SK-N-SH treated with all-trans-retinoic acid at 6 μM for 48 hours (cell line): ENCODE results near the gene ABCA13.

ENCODE experiments used
- ATAC-seq: fragments of 200-7000 bp; cut with Tn5 transposase; 3 replicates; pipeline ENCODE4 v1.9.1; 2020; ENCODE audit warnings: mild to moderate bottlenecking, moderate library complexity
- ARNTL ChIP-seq: fragments of 450-650 bp; formaldehyde crosslinking; IDR thresholded peaks from 2 replicates; pipeline ENCODE4 v1.5.0; 2020; ENCODE audit warnings: low read depth, mild to moderate bottlenecking, moderate library complexity, borderline replicate concordance
- BACH2 ChIP-seq: fragments of 250-450 bp; sonication (Bioruptor Pico); IDR thresholded peaks from 2 replicates; pipeline ENCODE4 v1.9.0; 2021; ENCODE audit warnings: mild to moderate bottlenecking, borderline replicate concordance
- CSDC2 ChIP-seq: fragments of 250-450 bp; sonication (Bioruptor Pico); IDR thresholded peaks from 2 replicates; pipeline ENCODE4 v1.5.0; 2020; ENCODE audit warnings: mild to moderate bottlenecking, moderate library complexity
- ESRRG ChIP-seq: fragments of 250-450 bp; sonication (Bioruptor Pico); IDR thresholded peaks from 2 replicates; pipeline ENCODE4 v1.6.1; 2021; ENCODE audit warnings: mild to moderate bottlenecking
- GLIS3 ChIP-seq: fragments of 250-450 bp; sonication (Bioruptor Pico); IDR thresholded peaks from 2 replicates; pipeline ENCODE4 v1.5.0; 2020; ENCODE audit warnings: mild to moderate bottlenecking, moderate library complexity
- OSR1 ChIP-seq: fragments of 250-450 bp; sonication (Bioruptor Pico); IDR thresholded peaks from 2 replicates; pipeline ENCODE4 v1.8.0; 2022; ENCODE audit warnings: moderate library complexity, mild to moderate bottlenecking, inconsistent platforms
- RARB ChIP-seq: fragments of 250-450 bp; sonication (Bioruptor Pico); IDR thresholded peaks from 2 replicates; pipeline ENCODE4 v1.8.0; 2021; ENCODE audit warnings: mild to moderate bottlenecking, moderate library complexity
- SNAI2 ChIP-seq: fragments of 250-450 bp; sonication (Bioruptor Pico); IDR thresholded peaks from 2 replicates; pipeline ENCODE4 v1.5.0; 2020; ENCODE audit warnings: mild to moderate bottlenecking, moderate library complexity
- TCF4 ChIP-seq: fragments of 250-450 bp; sonication (Bioruptor Pico); IDR thresholded peaks from 2 replicates; pipeline ENCODE4 v1.8.0; 2021; ENCODE audit warnings: mild to moderate bottlenecking, moderate library complexity, borderline replicate concordance
- TOX ChIP-seq: fragments of 250-450 bp; sonication (Bioruptor Pico); IDR thresholded peaks from 2 replicates; pipeline ENCODE4 v1.8.0; 2021; ENCODE audit warnings: mild to moderate bottlenecking, moderate library complexity, borderline replicate concordance
- ZFP3 ChIP-seq: fragments of 250-450 bp; sonication (Bioruptor Pico); IDR thresholded peaks from 2 replicates; pipeline ENCODE4 v1.5.0; 2020; ENCODE audit warnings: mild to moderate bottlenecking, moderate library complexity
- ZFP30 ChIP-seq: fragments of 450-650 bp; formaldehyde crosslinking; IDR thresholded peaks from 2 replicates; pipeline ENCODE4 v1.5.0; 2022; ENCODE audit warnings: mild to moderate bottlenecking, moderate library complexity
- ZNF565 ChIP-seq: fragments of 450-650 bp; formaldehyde crosslinking; conservative IDR thresholded peaks from 2 replicates; pipeline ENCODE4 v1.5.0; 2020; ENCODE audit warnings: low read depth, mild to moderate bottlenecking, moderate library complexity
- ZNF70 ChIP-seq: fragments of 450-650 bp; formaldehyde crosslinking; IDR thresholded peaks from 2 replicates; pipeline ENCODE4 v1.5.0; 2020; ENCODE audit warnings: mild to moderate bottlenecking, moderate library complexity
- ZNF8 ChIP-seq: fragments of 450-650 bp; formaldehyde crosslinking; IDR thresholded peaks from 2 replicates; pipeline ENCODE4 v1.5.0; 2020; ENCODE audit warnings: mild to moderate bottlenecking, moderate library complexity
- TF ChIP-seq, protein P1 (sequence below): fragments of 250-450 bp; sonication (Bioruptor Pico); IDR thresholded peaks from 2 replicates; pipeline ENCODE4 v1.5.0; 2020; ENCODE audit warnings: mild to moderate bottlenecking, moderate library complexity
- TF ChIP-seq, protein P2 (sequence below): fragments of 250-450 bp; sonication (Bioruptor Pico); IDR thresholded peaks from 2 replicates; pipeline ENCODE4 v1.5.1; 2020; ENCODE audit warnings: low read depth, mild to moderate bottlenecking, moderate library complexity
- TF ChIP-seq, protein P3 (sequence below): fragments of 250-450 bp; sonication (Bioruptor Pico); IDR thresholded peaks from 2 replicates; pipeline ENCODE4 v1.8.0; 2020; ENCODE audit warnings: mild to moderate bottlenecking, moderate library complexity, borderline replicate concordance
- TF ChIP-seq, protein P4 (sequence below): fragments of 250-450 bp; sonication (Bioruptor Pico); IDR thresholded peaks from 2 replicates; pipeline ENCODE4 v1.8.0; 2021; ENCODE audit warnings: low read depth, mild to moderate bottlenecking, moderate library complexity, borderline replicate concordance

Gene ABCA13

DNA sequence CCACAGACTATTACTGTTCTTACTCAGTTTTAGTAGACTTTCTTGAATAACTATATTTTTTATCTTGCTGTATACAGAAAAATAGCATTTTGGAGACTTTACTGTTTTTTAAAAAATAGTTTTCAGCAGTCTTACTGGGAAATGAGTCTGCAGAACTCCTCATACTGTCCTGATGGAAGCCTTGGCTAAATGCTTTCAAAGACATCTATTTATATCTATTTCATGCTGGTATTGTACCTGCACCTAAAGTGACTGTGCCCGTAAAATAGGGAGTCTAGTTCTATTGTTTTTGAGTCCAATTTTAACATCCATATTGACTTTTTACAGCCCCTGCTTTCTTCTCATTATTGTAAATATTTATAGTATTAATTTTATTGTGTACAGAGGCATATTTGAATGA lies 464.5 kb downstream of the ABCA13 start:
- ATAC-seq = no peak
- no peak for TF ChIP-seq SNAI2 (CRISPR knock-in tag)

DNA sequence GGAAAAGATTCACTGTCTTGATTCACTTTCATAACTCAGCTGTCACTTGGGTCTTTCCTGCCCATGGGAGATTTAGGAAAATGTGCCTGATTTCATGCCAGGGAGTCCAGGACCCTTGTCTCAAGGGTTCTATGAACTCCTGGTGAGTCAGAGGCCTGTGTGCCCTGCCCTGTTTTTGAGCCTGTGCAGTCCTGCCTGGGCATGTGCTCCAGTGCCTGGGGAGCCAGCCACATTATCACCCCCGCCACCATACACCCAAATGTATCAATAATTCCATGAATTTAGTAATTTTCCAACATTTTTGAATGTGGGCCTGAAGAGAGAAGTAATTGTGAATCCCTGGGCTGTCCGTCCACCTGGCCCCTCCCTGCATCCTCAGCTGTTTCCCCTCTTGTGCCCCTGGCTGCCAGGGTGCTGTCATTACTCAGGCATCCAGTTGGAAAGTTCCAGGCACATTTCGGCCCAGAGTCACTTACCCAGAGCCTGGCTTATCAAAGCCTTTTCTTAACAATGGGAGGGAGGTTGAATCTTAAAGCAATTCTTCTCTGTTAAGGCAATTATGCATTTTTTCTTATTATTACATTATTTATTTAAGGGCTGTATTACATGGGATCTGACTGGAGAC lies 465.2 kb downstream of the ABCA13 start:
- ATAC-seq = no peak
- TF ChIP-seq, protein P1, sequence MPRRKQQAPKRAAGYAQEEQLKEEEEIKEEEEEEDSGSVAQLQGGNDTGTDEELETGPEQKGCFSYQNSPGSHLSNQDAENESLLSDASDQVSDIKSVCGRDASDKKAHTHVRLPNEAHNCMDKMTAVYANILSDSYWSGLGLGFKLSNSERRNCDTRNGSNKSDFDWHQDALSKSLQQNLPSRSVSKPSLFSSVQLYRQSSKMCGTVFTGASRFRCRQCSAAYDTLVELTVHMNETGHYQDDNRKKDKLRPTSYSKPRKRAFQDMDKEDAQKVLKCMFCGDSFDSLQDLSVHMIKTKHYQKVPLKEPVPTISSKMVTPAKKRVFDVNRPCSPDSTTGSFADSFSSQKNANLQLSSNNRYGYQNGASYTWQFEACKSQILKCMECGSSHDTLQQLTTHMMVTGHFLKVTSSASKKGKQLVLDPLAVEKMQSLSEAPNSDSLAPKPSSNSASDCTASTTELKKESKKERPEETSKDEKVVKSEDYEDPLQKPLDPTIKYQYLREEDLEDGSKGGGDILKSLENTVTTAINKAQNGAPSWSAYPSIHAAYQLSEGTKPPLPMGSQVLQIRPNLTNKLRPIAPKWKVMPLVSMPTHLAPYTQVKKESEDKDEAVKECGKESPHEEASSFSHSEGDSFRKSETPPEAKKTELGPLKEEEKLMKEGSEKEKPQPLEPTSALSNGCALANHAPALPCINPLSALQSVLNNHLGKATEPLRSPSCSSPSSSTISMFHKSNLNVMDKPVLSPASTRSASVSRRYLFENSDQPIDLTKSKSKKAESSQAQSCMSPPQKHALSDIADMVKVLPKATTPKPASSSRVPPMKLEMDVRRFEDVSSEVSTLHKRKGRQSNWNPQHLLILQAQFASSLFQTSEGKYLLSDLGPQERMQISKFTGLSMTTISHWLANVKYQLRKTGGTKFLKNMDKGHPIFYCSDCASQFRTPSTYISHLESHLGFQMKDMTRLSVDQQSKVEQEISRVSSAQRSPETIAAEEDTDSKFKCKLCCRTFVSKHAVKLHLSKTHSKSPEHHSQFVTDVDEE = no peak
- TF ChIP-seq TOX (CRISPR knock-in tag) = no peak
- no peak for TF ChIP-seq GLIS3 (CRISPR knock-in tag)
- no peak for TF ChIP-seq BACH2 (CRISPR knock-in tag)
- no peak for TF ChIP-seq SNAI2 (CRISPR knock-in tag)
- TF ChIP-seq OSR1 = no peak
- TF ChIP-seq, protein P2, sequence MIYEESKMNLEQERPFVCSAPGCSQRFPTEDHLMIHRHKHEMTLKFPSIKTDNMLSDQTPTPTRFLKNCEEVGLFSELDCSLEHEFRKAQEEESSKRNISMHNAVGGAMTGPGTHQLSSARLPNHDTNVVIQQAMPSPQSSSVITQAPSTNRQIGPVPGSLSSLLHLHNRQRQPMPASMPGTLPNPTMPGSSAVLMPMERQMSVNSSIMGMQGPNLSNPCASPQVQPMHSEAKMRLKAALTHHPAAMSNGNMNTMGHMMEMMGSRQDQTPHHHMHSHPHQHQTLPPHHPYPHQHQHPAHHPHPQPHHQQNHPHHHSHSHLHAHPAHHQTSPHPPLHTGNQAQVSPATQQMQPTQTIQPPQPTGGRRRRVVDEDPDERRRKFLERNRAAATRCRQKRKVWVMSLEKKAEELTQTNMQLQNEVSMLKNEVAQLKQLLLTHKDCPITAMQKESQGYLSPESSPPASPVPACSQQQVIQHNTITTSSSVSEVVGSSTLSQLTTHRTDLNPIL (CRISPR knock-in tag) = no peak
- no peak for TF ChIP-seq ZNF8 (CRISPR knock-in tag)
- no peak for TF ChIP-seq CSDC2 (CRISPR knock-in tag)
- no peak for TF ChIP-seq ZNF70 (CRISPR knock-in tag)
- TF ChIP-seq RARB (CRISPR knock-in tag) = no peak
- TF ChIP-seq ZFP30 (CRISPR knock-in tag) = no peak
- TF ChIP-seq ESRRG = no peak
- no peak for TF ChIP-seq ZFP3
- TF ChIP-seq, protein P3, sequence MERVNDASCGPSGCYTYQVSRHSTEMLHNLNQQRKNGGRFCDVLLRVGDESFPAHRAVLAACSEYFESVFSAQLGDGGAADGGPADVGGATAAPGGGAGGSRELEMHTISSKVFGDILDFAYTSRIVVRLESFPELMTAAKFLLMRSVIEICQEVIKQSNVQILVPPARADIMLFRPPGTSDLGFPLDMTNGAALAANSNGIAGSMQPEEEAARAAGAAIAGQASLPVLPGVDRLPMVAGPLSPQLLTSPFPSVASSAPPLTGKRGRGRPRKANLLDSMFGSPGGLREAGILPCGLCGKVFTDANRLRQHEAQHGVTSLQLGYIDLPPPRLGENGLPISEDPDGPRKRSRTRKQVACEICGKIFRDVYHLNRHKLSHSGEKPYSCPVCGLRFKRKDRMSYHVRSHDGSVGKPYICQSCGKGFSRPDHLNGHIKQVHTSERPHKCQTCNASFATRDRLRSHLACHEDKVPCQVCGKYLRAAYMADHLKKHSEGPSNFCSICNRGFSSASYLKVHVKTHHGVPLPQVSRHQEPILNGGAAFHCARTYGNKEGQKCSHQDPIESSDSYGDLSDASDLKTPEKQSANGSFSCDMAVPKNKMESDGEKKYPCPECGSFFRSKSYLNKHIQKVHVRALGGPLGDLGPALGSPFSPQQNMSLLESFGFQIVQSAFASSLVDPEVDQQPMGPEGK = no peak
- no peak for TF ChIP-seq ARNTL (CRISPR knock-in tag)

DNA sequence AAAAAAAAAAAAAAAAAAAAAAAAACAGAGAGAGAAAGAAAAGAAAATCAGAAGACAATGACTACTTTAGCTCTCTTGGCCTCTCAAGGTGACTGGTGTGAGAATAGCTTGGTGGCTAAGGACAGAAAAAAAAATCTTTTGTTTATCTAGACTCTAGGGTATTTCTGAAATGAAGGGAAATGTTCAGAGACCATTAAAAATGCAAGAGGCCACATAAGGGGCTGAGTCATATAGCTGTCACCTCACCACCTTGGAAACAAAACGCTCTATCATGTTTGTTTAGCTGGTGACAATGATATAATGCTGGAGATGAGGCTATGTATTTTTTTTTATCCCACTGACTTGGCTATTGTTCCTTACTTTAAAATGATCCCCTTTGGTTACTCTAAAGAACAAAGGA lies 466.1 kb downstream of the ABCA13 start:
- TF ChIP-seq TCF4 (no peak), ZNF565 (CRISPR knock-in tag) (no peak), ARNTL (CRISPR knock-in tag) (no peak), ZNF8 (CRISPR knock-in tag) (no peak), CSDC2 (CRISPR knock-in tag) (no peak), TOX (CRISPR knock-in tag) (no peak)
- TF ChIP-seq, protein P1 = no peak
- TF ChIP-seq, protein P2 (CRISPR knock-in tag) = no peak
- TF ChIP-seq, protein P4, sequence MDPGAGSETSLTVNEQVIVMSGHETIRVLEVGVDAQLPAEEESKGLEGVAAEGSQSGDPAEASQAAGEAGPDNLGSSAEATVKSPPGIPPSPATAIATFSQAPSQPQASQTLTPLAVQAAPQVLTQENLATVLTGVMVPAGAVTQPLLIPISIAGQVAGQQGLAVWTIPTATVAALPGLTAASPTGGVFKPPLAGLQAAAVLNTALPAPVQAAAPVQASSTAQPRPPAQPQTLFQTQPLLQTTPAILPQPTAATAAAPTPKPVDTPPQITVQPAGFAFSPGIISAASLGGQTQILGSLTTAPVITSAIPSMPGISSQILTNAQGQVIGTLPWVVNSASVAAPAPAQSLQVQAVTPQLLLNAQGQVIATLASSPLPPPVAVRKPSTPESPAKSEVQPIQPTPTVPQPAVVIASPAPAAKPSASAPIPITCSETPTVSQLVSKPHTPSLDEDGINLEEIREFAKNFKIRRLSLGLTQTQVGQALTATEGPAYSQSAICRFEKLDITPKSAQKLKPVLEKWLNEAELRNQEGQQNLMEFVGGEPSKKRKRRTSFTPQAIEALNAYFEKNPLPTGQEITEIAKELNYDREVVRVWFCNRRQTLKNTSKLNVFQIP (CRISPR knock-in tag) = no peak
- ATAC-seq = no peak
